HG02571 (cell line): Measurements from ENCODE around the gene RPGRIP1L.

Experiments used
- ATAC-seq: cut with Tn5 transposase; IDR thresholded peaks from one replicate; pipeline ENCODE4 v1.9.1; 2021; ENCODE audit warnings: mild to moderate bottlenecking, moderate library complexity; ENCODE audit not compliant: unreplicated experiment

The RPGRIP1L gene

DNA sequence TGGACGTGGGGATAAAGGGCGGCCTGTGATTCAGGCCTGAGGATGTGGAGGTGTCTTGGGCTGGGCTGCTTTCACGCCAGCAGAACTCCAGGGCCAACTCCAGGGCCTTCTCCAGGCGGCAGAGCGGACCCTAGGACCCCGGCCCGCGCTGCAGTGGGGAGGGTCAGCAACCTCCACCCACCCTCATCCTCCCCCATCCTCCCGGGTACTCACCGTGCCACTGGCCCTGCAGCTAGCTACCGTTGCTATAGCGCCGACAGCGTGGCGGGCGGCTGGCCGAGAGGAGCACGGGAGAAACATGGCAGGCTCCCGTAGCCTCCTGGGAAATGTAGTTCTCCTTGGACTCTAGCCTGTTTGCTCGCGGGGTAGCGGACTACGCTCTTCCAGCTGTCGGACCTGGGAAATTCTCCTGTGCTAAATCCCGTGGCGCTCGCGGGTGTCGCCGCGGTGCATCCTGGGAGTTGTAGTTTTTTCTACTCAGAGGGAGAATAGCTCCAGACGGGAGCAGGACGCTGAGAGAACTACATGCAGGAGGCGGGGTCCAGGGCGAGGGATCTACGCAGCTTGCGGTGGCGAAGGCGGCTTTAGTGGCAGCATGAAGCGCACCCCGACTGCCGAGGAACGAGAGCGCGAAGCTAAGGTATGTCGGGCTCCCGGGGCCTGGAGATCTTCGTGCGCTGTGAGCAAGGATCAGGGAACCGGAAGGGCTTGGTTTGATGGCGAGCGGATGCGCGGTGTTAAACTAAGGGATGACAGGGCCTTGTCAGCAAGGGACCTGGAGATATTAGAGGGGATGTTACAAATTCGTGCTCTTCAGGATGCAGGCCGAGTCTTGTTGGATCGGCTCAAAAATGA lies at the start of gene RPGRIP1L, which contains the start of gene FTO:
TSS of gene RPGRIP1L (minus strand) at position 270 of the 855 bp plus-strand sequence. CDS start 3,136 bp downstream, outside the sequence.
TSS of gene FTO (plus strand) at position 567 of the 855 bp plus-strand sequence.
- ATAC-seq, result peak; percentile 99

DNA sequence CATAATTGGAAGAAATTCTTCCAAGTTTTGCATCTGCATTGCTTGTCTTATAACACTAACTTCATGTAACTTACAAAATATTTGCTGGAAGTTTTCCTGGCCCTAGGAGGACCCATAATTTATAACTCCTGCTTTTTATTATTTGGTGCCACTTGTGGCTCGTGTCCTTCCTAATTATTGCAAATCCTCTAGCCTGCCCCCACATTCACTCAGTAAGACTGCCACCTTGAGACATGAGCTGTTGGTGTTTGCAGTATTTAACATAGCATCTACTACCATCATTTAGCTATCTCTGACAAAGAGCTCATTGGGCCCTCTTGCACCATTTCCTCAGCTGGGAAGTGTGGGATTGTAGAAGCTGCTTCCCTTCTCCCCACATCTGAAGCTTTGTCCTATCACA lies 49.8 kb upstream of the RPGRIP1L start:
- no peak for ATAC-seq

DNA sequence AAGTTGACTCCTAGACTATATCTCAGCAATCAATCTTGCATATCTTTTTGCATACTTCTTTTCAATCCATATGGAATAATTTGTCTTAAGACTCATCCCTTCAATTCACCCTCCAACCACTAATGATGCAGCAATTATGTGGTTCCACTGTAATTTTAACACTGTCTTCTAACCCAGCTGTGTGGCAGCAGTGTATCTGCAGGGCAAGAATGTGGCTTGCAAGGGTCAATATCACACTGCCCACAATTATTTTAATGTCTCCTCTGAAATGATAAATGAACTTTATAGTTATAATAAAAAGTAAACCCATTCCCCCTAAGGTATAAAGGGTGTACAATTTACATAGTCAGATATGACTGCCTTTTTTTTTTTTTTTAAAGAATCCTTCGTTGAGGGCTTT lies 48.9 kb upstream of the RPGRIP1L start:
- ATAC-seq, result no peak

DNA sequence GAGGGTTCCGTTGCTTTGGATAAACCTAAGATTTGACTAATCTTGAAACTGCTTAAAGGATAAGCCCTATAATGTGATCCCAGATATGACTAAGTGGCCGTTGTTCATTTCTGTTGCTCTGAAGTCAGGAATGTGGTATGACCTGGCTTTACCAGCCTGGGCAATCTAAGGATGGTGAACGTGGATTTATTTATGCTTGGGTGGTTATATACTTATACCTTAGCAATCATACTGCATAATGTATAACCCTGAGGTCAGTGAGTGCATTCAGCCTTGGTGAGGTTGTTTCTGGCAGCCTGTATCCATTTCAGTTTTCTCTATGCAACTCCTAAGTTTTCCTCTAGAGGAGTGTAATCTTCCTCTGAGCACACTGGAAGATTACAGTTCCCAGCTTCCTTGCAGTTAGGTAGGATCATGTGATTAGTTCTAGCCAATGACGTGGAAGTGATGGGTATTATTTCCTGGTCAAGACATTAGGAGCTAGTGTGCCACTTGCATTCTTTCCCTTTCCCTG lies 42.2 kb upstream of the RPGRIP1L start:
- no peak for ATAC-seq

- no peak for ATAC-seq
These were observed 41.4 kb upstream of the RPGRIP1L start for GRCh38 chr16:53745086-53745485.

GRCh38 chr16:53744449-53744848 lies 40.8 kb upstream of the RPGRIP1L start:
- no peak for ATAC-seq

- ATAC-seq, result no peak
These were observed 39.5 kb upstream of the RPGRIP1L start for GRCh38 chr16:53743149-53743566.

DNA sequence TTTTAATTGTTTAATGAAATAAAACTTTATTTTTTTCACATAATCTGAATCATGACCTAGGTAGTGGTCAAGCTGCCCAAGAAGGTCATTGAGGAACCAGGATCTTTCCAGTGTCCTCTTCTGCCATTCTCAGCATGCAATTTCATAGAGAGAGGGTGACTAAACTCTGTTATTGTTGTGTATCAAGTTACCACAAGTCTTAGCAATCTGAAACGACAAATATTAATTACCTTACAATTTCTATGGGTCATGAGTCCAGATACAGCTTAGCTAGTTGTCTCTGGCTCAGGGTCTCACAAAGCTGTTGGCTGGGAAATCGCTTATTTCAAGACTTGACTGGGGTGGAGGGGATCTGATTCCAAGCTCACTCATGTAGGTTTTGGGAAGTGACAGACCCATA lies 37.9 kb upstream of the RPGRIP1L start:
- ATAC-seq, result no peak

DNA sequence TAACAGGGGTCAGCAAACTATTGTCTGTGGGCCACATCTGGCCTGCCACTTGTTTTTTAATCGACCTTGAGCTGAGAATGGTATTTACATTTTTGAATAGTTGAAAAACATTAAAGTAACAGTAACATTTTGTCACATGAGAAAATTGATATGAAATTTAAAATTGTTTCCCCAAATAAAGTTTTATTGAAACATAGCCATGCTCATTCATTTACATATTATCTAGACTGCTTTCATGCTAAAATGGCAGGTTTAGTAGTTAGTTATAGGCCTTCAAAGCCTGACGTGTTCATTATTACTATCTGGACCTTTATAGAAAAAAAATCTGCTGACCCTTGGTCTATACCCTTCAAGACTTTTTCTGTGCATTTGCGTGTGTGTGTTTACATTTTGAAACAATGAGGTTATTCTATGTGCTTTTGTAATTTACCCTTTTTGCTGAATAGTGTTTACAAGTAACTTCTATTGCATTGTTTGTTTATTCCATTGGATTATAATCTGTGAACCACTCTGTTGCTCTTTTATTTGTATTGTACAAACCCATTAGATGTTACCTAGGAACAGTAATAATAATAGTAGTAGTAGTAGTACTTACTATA lies 37.4 kb upstream of the RPGRIP1L start:
- no peak for ATAC-seq

DNA sequence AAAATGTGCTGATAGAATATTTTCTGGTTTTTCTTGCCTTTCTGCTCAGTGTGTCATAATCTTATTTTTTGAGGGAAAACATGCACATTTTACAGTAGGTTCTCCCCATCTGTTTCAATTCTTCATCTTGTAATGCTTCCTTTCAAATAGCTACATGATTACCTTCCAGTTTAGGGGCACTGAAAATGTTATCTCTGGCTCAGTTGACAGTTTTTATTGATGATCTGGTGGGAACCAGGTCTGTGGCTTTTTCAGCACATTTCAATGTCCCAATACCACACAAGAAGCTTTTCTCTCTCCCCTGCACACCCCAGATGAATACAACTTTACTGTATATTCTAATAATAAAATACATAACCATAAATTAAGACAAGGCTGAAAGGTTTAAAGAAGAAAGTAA lies 36.8 kb upstream of the RPGRIP1L start:
- ATAC-seq, result no peak

DNA sequence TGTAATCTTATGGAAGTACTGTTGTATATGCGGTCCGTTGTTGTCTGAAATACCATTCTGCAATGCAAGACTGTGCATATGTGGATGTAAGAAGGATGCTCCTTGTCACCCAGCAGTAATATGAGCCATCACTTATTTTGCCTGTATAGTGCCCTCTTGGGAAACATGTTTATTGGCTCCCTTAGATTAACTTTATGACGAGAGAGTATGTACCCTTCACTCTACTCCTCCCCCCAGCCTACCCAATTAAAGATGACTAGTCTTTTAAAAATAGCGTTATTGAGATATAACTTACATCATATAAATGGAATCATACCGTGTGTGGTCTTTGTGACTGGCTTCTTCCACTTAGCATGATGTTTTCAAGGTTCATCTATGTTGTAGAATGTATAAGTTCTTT lies 33.9 kb upstream of the RPGRIP1L start:
- no peak for ATAC-seq

- ATAC-seq, result no peak
These were observed 32.6 kb upstream of the RPGRIP1L start for GRCh38 chr16:53736297-53736696.

DNA sequence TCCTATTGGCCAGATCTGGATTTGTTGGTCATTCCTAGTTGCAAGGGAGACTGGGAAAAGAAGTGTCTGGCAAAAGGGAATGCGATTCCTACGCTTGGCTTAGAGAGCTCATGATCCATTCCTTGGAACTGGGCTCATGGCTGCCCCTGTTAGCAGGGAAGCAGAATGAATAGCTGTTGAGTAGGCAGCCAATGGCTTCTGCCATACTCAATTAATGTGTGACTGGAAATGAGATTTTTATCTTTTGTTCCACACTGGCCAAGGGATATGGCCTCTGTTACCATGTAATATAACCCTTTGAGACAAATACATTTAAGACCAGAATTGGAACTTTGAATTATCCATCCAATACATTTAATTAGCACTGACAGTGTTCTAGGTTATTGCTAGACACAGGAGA lies 31.2 kb upstream of the RPGRIP1L start:
- ATAC-seq, result no peak

DNA sequence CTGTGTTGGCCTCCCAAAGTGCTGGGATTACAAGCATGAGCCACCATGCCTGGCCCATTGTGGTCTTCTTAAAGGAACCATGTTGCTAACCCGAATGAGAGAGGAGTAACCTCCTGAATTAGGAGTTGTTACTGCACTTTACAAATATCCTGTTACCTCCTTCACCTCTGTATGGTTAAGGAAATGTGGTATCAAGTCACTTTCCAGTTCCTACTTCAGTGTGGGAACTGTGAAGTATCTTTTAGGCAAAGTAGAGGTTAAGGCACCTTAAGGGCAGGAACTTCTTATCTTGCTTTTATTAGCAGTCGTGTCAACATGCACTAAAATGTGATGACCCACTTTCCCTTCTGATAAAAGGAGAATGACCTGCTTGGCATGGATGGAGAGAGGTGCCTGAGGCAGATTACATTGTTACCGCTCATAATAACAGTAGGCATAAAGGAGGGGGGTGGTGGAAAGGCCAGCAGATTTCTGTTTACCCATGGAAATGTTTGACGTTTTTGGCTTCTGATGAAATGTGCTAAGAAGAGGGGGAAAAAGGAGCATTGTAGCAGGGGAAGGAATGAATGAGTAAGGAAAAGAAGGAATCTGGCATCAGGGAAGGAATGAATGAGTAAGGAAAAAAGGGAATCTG lies 28.8 kb upstream of the RPGRIP1L start:
- no peak for ATAC-seq

GRCh38 chr16:53730693-53731092 lies 27.0 kb upstream of the RPGRIP1L start:
- no peak for ATAC-seq

- ATAC-seq, result no peak
These were observed 23.0 kb upstream of the RPGRIP1L start for GRCh38 chr16:53726625-53727024.

DNA sequence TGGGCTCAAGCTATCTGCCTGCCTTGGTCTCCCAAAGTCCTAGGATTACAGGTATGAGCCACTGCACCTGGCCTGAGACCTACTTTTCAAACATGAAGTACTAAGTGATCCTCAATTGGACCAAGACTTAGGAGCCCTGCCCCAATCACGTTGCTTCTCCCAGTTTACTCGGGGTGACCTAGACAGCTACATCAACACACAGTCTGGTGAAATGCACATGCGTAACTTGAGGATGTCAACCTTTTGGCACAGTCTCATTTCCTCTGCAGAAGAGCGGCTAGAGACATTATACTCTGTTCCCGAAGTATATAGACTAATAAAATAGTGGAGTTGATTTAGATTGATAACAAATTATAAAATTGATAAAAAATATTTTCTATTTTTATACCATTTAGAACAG lies 17.4 kb upstream of the RPGRIP1L start:
- ATAC-seq, result no peak

GRCh38 chr16:53717577-53717976 lies 13.9 kb upstream of the RPGRIP1L start:
- no peak for ATAC-seq

DNA sequence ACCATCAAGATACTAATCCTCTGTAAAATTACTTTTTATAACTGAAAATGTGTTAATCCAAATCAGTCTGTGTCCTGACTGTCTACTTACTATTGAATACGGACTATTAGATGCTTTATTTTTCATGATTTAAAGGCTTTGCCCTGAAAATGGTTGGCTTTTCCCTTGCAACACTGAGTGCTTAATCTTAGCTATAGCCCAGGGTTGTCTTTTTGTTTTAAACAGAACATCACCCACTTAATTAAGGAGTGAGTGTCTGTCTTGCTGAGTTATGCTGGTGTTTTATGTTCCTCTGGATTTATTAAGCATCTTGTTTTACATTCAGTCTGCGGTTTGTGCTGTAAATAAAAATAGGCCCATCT lies 11.3 kb upstream of the RPGRIP1L start:
- ATAC-seq, result no peak

GRCh38 chr16:53714205-53715022 lies 10.8 kb upstream of the RPGRIP1L start:
- no peak for ATAC-seq
